ENCODE measurements around the gene HIVEP3.

HIVEP3 gene

GRCh38 chr1:41528106-41528505, 390.6 kb downstream of the HIVEP3 start:
- TF ChIP-seq FOXP2 (optimal IDR thresholded peaks at IDR 0.05; ENCODE audit: borderline replicate concordance, extremely low read depth, extremely low read length, insufficient read depth) (no peak), POLR2AphosphoS5 (IDR thresholded peaks at IDR 0.05; ENCODE audit: low read depth, low read length) (no peak), SIN3A (IDR thresholded peaks at IDR 0.05; ENCODE audit: borderline replicate concordance, insufficient read depth, low read length) (no peak), TAF1 (IDR thresholded peaks at IDR 0.05; ENCODE audit: borderline replicate concordance, insufficient read depth, low read length) (no peak), REST (IDR thresholded peaks at IDR 0.05; ENCODE audit: insufficient read depth in 1 of 2, low read depth in 2 of 2, low read length in 2 of 2) (no peak)

GRCh38 chr1:41526956-41527561, 391.7 kb downstream of the HIVEP3 start:
- TF ChIP-seq FOXP2 (optimal IDR thresholded peaks at IDR 0.05; ENCODE audit: borderline replicate concordance, extremely low read depth, extremely low read length, insufficient read depth) = no peak
- TF ChIP-seq POLR2AphosphoS5 (IDR thresholded peaks at IDR 0.05; ENCODE audit: low read depth, low read length) = no peak
- TF ChIP-seq TAF1 (IDR thresholded peaks at IDR 0.05; ENCODE audit: borderline replicate concordance, insufficient read depth, low read length) = no peak
- TF ChIP-seq SIN3A (IDR thresholded peaks at IDR 0.05; ENCODE audit: borderline replicate concordance, insufficient read depth, low read length) = no peak
- no peak for TF ChIP-seq REST (IDR thresholded peaks at IDR 0.05; ENCODE audit: insufficient read depth in 1 of 2, low read depth in 2 of 2, low read length in 2 of 2)

- TF ChIP-seq FOXP2 (optimal IDR thresholded peaks at IDR 0.05; ENCODE audit: borderline replicate concordance, extremely low read depth, extremely low read length, insufficient read depth) = no peak
- TF ChIP-seq REST (IDR thresholded peaks at IDR 0.05; ENCODE audit: insufficient read depth in 1 of 2, low read depth in 2 of 2, low read length in 2 of 2) = no peak
- no peak for TF ChIP-seq POLR2AphosphoS5 (IDR thresholded peaks at IDR 0.05; ENCODE audit: low read depth, low read length)
- TF ChIP-seq TAF1 (IDR thresholded peaks at IDR 0.05; ENCODE audit: borderline replicate concordance, insufficient read depth, low read length) = no peak
- no peak for TF ChIP-seq SIN3A (IDR thresholded peaks at IDR 0.05; ENCODE audit: borderline replicate concordance, insufficient read depth, low read length)
These were observed 392.7 kb downstream of the HIVEP3 start for GRCh38 chr1:41525891-41526587.

GRCh38 chr1:41524676-41525675, 393.7 kb downstream of the HIVEP3 start:
- TF ChIP-seq FOXP2 (optimal IDR thresholded peaks at IDR 0.05; ENCODE audit: borderline replicate concordance, extremely low read depth, extremely low read length, insufficient read depth) = no peak

GRCh38 chr1:41523949-41524675, 394.6 kb downstream of the HIVEP3 start:
- no peak for TF ChIP-seq SIN3A (IDR thresholded peaks at IDR 0.05; ENCODE audit: borderline replicate concordance, insufficient read depth, low read length)
- TF ChIP-seq TAF1 (IDR thresholded peaks at IDR 0.05; ENCODE audit: borderline replicate concordance, insufficient read depth, low read length) = no peak
- no peak for TF ChIP-seq REST (IDR thresholded peaks at IDR 0.05; ENCODE audit: insufficient read depth in 1 of 2, low read depth in 2 of 2, low read length in 2 of 2)
- no peak for TF ChIP-seq FOXP2 (optimal IDR thresholded peaks at IDR 0.05; ENCODE audit: borderline replicate concordance, extremely low read depth, extremely low read length, insufficient read depth)
- TF ChIP-seq POLR2AphosphoS5 (IDR thresholded peaks at IDR 0.05; ENCODE audit: low read depth, low read length) = no peak
